ENCODE results near the gene PIP5K1C. TPM values are rescaled to one million over a fixed set of nuclear protein-coding genes. Genes with fewer than 3 reads are reported as not detected.

Gene PIP5K1C
- total RNA-seq, 4 donors from 2014 or later, result 12.0 to 25.3 (median 15.2) TPM

- TF ChIP-seq, protein P1, sequence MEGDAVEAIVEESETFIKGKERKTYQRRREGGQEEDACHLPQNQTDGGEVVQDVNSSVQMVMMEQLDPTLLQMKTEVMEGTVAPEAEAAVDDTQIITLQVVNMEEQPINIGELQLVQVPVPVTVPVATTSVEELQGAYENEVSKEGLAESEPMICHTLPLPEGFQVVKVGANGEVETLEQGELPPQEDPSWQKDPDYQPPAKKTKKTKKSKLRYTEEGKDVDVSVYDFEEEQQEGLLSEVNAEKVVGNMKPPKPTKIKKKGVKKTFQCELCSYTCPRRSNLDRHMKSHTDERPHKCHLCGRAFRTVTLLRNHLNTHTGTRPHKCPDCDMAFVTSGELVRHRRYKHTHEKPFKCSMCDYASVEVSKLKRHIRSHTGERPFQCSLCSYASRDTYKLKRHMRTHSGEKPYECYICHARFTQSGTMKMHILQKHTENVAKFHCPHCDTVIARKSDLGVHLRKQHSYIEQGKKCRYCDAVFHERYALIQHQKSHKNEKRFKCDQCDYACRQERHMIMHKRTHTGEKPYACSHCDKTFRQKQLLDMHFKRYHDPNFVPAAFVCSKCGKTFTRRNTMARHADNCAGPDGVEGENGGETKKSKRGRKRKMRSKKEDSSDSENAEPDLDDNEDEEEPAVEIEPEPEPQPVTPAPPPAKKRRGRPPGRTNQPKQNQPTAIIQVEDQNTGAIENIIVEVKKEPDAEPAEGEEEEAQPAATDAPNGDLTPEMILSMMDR (IDR thresholded peaks at IDR 0.05), result no peak
- no peak for TF ChIP-seq POLR2A (IDR thresholded peaks at IDR 0.05)
- no peak overlapping the region for H3K4me3 ChIP-seq
- no peaks in the 10 kb centered on the region for H3K27me3 ChIP-seq
- WGBS, 2 donors, result 97 to 98% methylated on average over 7 to 8 of the region's 13 CpGs
- H3K36me3 ChIP-seq, result peaks cover 4 to 90% (median 7%) of the 10 kb centered on the region in 3 donors
- no peak for DNase-seq
- H3K27ac ChIP-seq, result no peak overlapping the region
- H3K9me3 ChIP-seq, result no peaks in the 10 kb centered on the region
- peaks cover 0 to 2% (median under 1%) of the 10 kb centered on the region in 3 donors for H3K4me1 ChIP-seq
- intact Hi-C loops (cut with DNase I), result no loop called here
These were observed 60.8 kb downstream of the PIP5K1C start for GRCh38 chr19:3639479-3639878.

DNA sequence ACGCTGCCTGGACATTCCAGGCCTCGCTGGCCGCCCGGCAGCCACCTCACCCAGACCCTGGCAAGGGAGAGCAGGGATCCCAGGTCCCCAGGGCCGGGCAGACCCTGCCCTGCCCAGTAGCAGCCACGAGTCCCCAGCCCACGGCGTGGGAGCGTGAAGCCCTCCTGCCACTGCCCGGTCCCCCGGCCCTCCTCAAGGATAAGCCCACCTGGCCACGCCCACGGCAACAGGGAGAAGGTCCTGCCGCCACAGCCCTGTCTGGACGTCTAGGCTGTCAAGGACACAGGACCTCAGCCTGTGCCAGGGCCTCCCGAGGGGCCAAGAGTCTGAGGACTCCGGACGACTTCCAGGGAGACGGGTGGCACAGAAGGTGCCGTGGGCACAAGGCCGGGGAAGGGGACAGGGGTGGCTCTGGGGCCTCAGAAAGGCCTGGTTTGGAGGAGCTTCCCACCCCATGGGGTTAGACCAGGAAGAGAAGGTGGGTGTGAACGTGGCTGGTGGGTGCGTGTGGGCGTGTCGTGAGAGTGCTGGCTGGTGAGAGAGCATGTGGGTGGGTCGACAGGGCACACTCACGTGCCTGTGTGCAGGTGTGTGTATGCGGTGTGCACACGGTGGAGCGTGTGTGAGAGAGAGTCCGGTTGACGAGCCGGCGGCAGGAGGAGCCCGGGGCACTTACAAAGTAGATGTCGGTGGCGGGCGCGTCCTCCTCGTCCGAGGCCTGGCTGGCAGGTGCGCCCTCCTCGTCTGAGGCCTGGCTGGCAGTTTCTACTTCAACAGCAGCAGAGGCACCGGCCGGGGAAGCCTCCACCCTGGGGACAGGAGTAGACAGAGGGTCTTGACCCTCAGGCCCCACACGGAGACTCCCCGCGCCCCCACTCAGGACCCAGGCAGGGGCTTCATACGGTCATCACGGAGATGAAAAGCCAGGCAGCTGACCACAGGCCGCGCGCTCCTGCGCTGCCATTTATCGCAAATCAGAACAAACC, 61.8 kb downstream of the PIP5K1C start:
- TF ChIP-seq POLR2A (IDR thresholded peaks at IDR 0.05), result no peak
- TF ChIP-seq, protein P1 (IDR thresholded peaks at IDR 0.05), result no peak
- no peaks in the 10 kb centered on the region for H3K9me3 ChIP-seq
- no peak for DNase-seq
- intact Hi-C loops (cut with DNase I), result no loop called here
- no peaks in the 10 kb centered on the region for H3K4me1 ChIP-seq
- H3K36me3 ChIP-seq, result peaks cover 4 to 85% (median 7%) of the 10 kb centered on the region in 3 donors
- 82 to 85% methylated on average over 20 to 28 of the region's 55 CpGs for WGBS, 2 donors
- H3K27ac ChIP-seq, result no peak overlapping the region
- H3K27me3 ChIP-seq, result no peaks in the 10 kb centered on the region
- no peak overlapping the region for H3K4me3 ChIP-seq

GRCh38 chr19:3637621-3638020, 62.6 kb downstream of the PIP5K1C start:
- no peaks in the 10 kb centered on the region for H3K27me3 ChIP-seq
- TF ChIP-seq, protein P1 (IDR thresholded peaks at IDR 0.05), result no peak
- TF ChIP-seq POLR2A (IDR thresholded peaks at IDR 0.05), result no peak
- peaks cover 4 to 85% (median 7%) of the 10 kb centered on the region in 3 donors for H3K36me3 ChIP-seq
- H3K4me1 ChIP-seq, result no peaks in the 10 kb centered on the region
- WGBS, 2 donors, result 93% methylated on average over 8 of the region's 23 CpGs; no CpG with 5 or more reads in 1 of the 2 donors
- intact Hi-C loops (cut with DNase I), result no loop called here
- DNase-seq, result no peak
- H3K27ac ChIP-seq, result no peak overlapping the region
- no peak overlapping the region for H3K4me3 ChIP-seq
- no peaks in the 10 kb centered on the region for H3K9me3 ChIP-seq

DNA sequence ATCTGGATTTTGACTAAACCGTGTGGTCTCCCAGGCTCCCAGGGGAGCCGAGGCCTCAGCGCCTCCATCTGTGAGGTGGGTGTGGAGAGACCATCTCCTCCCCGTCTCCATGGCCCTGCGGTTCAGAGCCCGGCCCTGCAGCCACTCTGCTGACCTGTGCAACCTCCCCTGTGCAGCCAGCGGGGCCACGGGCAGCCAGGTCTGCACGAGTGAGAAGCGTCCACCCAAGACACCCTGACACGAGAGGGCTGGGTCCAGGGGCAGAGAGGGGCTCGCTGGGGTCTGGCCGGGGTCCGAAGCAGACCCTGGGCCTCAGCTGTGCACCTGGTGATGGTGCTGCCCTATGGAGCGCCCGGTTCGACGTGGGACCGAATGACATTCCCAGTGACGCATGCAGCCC, 63.3 kb downstream of the PIP5K1C start:
- no peak for TF ChIP-seq POLR2A (IDR thresholded peaks at IDR 0.05)
- TF ChIP-seq, protein P1 (IDR thresholded peaks at IDR 0.05), result no peak
- no peak for DNase-seq
- Histone ChIP-seq H3K9me3 (no peaks in the 10 kb centered on the region), H3K4me1 (no peaks in the 10 kb centered on the region), H3K36me3 (peaks cover 4 to 85% (median 7%) of the 10 kb centered on the region in 3 donors), H3K4me3 (no peak overlapping the region), H3K27ac (no peak overlapping the region), H3K27me3 (no peaks in the 10 kb centered on the region)
- intact Hi-C loops (cut with DNase I), result no loop called here
- WGBS, 2 donors, result 95% methylated on average over 4 of the region's 20 CpGs; no CpG with 5 or more reads in 1 of the 2 donors

- Histone ChIP-seq H3K27ac (no peak overlapping the region), H3K4me3 (no peak overlapping the region), H3K27me3 (no peaks in the 10 kb centered on the region), H3K9me3 (no peaks in the 10 kb centered on the region), H3K36me3 (peaks cover 1 to 85% (median 7%) of the 10 kb centered on the region in 3 donors), H3K4me1 (no peaks in the 10 kb centered on the region)
- DNase-seq, result no peak
- 90 to 94% methylated on average over 6 to 7 of the region's 20 CpGs for WGBS, 2 donors
- intact Hi-C loops (cut with DNase I), result no loop called here
- TF ChIP-seq POLR2A (IDR thresholded peaks at IDR 0.05), result no peak
- TF ChIP-seq, protein P1 (IDR thresholded peaks at IDR 0.05), result no peak
These were observed 63.8 kb downstream of the PIP5K1C start for GRCh38 chr19:3636506-3636905.

Data from esophagus squamous epithelium (tissue), 5 donors.